SJSA1 (cell line): Measurements from ENCODE around the gene PEX5L. TPM values are rescaled to one million over a fixed set of nuclear protein-coding genes. Genes with fewer than 3 reads are reported as not detected.
A peak's percentile ranks its signal among the peaks of the same experiment; 100 is the strongest.

Experiments
- DNase-seq, 2 experiments: peaks; one replicate each; pipeline ENCODE4 v3.0.0-alpha.2; 2015 to 2020; ENCODE audit warnings: low spot score in 2 of 2, low read depth in 1 of 2
- H3K27ac ChIP-seq: fragments of 250-450 bp; sonication (Bioruptor Pico); 2 replicates; pipeline ENCODE4 v1.5.1; 2020; ENCODE audit warnings: mild to moderate bottlenecking, moderate library complexity
- H3K27me3 ChIP-seq: fragments of 250-450 bp; sonication (Bioruptor Pico); replicated peaks from 2 replicates; pipeline ENCODE4 v1.5.1; 2020; ENCODE audit warnings: mild to moderate bottlenecking, moderate library complexity
- H3K36me3 ChIP-seq: fragments of 250-450 bp; sonication (Bioruptor Pico); 2 replicates; pipeline ENCODE4 v1.5.1; 2020; ENCODE audit warnings: mild to moderate bottlenecking
- H3K4me1 ChIP-seq: fragments of 250-450 bp; sonication (Bioruptor Pico); replicated peaks from 2 replicates; pipeline ENCODE4 v1.6.1; 2021; ENCODE audit warnings: mild to moderate bottlenecking
- H3K4me3 ChIP-seq: fragments of 250-450 bp; sonication (Bioruptor Pico); 2 replicates; pipeline ENCODE4 v1.5.1; 2020; ENCODE audit warnings: mild to moderate bottlenecking
- H3K9me3 ChIP-seq: fragments of 250-450 bp; sonication (Bioruptor Pico); replicated peaks from 2 replicates; pipeline ENCODE4 v1.5.1; 2020; ENCODE audit warnings: mild to moderate bottlenecking
- total RNA-seq: library from RNA; depleted of rRNA; stranded (reverse); fragments of >200 nt; shearing (Covaris generic); gene quantifications from 2 replicates; pipeline ENCODE4 v1.2.3, GENCODE V29; 2014; rRNA removed

Gene PEX5L, protein sequence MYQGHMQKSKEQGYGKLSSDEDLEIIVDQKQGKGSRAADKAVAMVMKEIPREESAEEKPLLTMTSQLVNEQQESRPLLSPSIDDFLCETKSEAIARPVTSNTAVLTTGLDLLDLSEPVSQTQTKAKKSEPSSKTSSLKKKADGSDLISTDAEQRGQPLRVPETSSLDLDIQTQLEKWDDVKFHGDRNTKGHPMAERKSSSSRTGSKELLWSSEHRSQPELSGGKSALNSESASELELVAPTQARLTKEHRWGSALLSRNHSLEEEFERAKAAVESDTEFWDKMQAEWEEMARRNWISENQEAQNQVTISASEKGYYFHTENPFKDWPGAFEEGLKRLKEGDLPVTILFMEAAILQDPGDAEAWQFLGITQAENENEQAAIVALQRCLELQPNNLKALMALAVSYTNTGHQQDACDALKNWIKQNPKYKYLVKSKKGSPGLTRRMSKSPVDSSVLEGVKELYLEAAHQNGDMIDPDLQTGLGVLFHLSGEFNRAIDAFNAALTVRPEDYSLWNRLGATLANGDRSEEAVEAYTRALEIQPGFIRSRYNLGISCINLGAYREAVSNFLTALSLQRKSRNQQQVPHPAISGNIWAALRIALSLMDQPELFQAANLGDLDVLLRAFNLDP
- not detected in 2 replicates for total RNA-seq

DNA sequence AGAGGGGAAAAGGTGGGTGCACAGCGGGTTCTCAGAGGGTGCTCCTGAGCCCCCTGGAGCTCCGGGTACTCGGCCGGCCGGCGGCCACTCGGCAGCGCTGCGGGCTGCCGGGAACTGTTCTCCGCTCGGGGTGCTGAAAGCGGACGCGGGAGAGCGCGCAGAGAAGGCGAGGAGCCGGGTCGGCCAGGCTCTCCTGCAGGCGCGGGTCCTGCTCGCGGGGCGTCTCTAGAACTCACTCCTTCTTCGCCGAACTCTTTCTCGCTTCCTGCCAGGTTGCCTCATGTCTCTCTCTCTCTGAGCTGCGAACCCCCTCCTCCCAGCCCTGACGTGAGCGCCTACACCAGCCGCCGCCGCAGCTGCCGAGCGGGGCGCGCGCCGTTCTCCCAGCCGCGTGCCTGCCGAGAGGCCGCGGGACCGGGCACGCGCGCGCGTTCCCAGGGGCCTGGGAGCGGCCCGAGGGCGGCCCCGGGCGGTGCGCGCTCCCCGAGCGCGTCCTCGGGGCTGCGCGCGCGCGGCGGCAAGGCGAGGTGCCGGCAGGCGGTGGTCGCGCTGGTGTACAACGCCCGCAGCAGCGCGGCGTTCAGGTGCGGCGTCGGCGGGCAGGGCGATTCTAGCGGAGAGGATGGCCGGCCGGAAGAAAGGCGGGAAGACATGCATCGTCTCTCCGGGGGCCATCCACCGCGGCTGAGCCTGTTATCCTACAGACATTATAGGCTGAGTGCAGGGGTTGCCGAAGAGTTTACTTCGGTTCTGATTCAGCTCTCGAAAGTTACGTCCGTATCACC is at the start of gene PEX5L:
Gene PEX5L, minus strand, starts transcription at position 267 of the 785 bp plus-strand sequence. CDS start 338 bp downstream, outside the sequence.
- Histone ChIP-seq H3K27me3 (peaks cover 37% of the 10 kb centered on the region), H3K4me1 (peaks cover 6% of the 10 kb centered on the region; the same call in 1 of the 2 replicates), H3K27ac (no peak within 1 kb of the TSS), H3K4me3 (no peak within 1 kb of the TSS), H3K36me3 (no peaks in the 10 kb centered on the region), H3K9me3 (no peaks in the 10 kb centered on the region)
- peak; percentile 16 to 40 for DNase-seq

DNA sequence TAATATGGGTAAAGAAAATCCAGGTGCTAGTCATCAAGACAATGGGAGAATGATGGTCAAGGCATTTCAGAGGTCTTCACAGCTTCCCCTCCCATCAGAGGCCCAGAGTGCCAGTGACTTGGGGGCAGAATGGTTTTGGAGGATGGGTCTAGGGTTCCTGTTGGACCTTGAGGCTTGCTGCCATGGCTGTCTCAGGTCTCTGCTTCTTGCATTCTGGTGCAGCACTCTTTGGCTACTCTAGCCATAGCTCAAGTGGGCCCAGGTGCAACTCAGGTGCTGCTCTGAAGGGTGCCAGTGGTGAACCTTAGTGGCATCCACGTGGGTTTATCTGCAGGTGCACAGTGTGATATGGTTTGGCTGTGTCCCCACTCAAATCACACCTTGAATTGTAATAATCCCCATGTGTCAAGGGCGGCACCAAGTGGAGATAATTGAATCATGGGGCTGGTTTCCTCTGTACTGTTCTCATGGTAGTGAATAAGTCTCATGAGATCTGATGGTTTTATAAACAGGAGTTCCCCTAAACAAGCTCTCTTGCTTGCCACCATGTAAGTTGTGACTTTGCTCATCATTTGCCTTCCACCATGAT is 48.5 kb upstream of the PEX5L start:
- no peaks in the 10 kb centered on the region for H3K36me3 ChIP-seq
- H3K27ac ChIP-seq, result no peak overlapping the region
- H3K4me3 ChIP-seq, result no peak overlapping the region
- H3K27me3 ChIP-seq, result no peaks in the 10 kb centered on the region
- H3K4me1 ChIP-seq, result no peaks in the 10 kb centered on the region
- H3K9me3 ChIP-seq, result no peaks in the 10 kb centered on the region
- no peak for DNase-seq

DNA sequence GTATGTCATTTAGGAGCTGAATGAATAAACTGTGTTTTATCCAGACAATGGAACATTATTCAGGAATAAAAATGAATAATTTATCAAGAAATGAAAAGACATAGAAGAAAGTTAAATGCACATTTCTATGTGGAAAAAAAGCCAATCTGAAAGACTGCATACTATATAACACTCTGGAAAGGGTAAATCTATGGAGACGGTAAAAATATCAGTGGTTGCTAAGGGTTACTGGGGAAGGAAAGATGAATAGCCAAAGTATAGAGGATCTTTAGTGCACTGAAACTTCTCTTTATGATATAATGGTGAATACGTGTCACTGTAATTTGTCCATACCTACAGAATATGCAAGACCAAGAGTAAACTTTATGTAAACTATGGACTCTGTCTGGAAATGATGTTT is 46.0 kb upstream of the PEX5L start:
- Histone ChIP-seq H3K36me3 (no peaks in the 10 kb centered on the region), H3K9me3 (no peaks in the 10 kb centered on the region), H3K27ac (no peak overlapping the region), H3K27me3 (no peaks in the 10 kb centered on the region), H3K4me3 (no peak overlapping the region), H3K4me1 (no peaks in the 10 kb centered on the region)
- no peak for DNase-seq

DNA sequence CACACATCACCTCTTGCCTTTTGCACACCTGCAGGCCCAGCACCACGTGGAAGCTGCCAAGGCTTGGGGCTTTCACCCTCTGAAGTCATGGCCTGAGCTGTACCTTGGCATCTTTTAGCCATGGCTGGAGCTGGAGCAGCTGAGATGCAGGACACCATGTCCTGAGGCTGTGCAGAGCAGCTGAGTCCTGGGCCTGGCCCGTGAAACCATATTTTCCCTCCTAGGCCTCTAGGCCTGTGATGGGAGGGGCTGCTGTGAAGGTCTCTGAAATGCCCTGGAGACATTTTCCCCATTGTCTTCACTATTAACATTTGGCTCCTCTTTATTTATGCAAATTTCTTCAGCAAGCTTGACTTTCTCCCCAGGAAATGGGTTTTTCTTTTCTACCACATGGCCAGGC is 41.9 kb upstream of the PEX5L start:
- Histone ChIP-seq H3K27me3 (no peaks in the 10 kb centered on the region), H3K4me3 (no peak overlapping the region), H3K9me3 (no peaks in the 10 kb centered on the region), H3K27ac (no peak overlapping the region), H3K4me1 (no peaks in the 10 kb centered on the region), H3K36me3 (no peaks in the 10 kb centered on the region)
- DNase-seq, result no peak

DNA sequence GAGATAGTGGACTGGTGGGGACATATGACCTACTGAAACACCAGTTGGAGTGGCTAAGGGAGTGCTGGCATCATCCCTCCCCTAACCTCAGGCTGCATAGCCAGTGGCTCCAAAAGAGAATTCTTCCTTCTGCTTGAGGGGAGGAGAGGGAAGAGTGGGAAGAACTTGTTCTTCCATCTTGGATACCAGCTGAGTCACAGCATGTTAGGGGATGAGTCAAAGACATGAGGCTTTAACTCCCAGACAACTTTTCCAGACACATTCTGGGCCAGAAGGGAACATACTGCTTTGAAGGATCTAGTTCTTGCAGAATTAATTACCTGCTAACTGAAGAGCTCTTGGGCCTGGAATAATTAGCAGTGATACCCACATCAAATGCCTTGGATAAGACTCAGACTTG is 36.8 kb upstream of the PEX5L start:
- H3K4me3 ChIP-seq, result no peak overlapping the region
- no peaks in the 10 kb centered on the region for H3K4me1 ChIP-seq
- no peak overlapping the region for H3K27ac ChIP-seq
- DNase-seq, result no peak
- H3K27me3 ChIP-seq, result no peaks in the 10 kb centered on the region
- H3K9me3 ChIP-seq, result no peaks in the 10 kb centered on the region
- no peaks in the 10 kb centered on the region for H3K36me3 ChIP-seq

DNA sequence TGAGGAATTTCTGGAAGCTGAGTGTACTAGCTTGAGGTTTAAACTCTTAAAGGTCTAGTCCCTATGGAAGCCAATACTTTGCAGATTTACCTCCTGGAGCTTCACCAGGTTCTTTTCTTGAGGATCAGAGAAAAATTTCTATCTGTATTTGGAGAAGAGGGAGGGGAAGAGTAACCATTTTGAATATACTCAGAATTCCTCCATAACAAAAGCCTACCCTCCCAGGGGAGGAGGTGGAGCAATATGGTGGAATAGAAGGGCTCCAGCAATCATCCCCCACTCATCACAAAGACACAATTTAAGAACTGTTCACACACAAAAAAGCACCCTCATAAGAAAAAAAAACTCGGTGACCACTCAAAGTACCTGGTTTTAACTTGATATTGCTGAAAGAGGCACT is 36.0 kb upstream of the PEX5L start:
- Histone ChIP-seq H3K27ac (no peak overlapping the region), H3K4me1 (no peaks in the 10 kb centered on the region), H3K4me3 (no peak overlapping the region), H3K36me3 (no peaks in the 10 kb centered on the region), H3K27me3 (no peaks in the 10 kb centered on the region), H3K9me3 (no peaks in the 10 kb centered on the region)
- DNase-seq, result no peak

DNA sequence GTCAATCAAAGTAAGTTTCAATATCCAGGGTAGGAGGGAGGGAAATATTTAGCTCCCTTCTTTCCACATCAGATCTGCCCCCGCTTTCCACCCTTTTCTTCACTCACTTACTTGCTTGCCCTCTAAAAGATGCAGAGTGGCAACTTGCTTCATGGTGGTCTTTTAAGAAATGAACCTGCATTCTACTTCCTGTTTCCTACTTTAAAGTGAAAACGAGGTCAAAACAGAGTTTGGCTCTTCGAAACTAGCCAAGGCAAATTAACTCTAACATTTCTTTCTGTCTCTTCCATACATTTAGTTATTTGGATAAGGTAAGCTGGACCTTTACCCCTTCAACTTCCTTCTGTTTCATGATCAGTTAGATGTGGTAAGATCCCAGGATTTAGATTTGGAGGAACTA is 34.2 kb upstream of the PEX5L start:
- no peaks in the 10 kb centered on the region for H3K27me3 ChIP-seq
- no peaks in the 10 kb centered on the region for H3K9me3 ChIP-seq
- DNase-seq, result no peak

DNA sequence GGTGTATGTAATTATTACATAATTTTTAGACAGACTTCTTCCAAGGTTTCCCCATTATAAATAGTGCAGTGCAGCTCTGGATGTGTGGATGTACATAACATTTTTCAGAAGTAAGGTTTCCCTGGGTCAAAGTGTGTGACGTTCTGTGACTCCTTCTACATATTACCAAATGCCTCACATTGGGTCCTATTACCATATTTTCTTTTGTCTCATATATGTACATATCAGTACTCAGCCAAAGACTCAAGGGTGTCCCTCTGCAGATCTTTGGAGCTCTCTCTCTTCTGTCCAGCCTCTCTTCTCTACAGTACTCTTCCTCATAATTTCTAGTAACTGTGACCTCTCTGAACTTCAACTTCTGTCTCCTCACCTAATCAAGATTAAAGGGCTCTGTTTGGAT is 31.3 kb upstream of the PEX5L start:
- H3K36me3 ChIP-seq, result no peaks in the 10 kb centered on the region
- no peak for DNase-seq
- H3K9me3 ChIP-seq, result no peaks in the 10 kb centered on the region
- no peak overlapping the region for H3K4me3 ChIP-seq
- H3K27me3 ChIP-seq, result no peaks in the 10 kb centered on the region
- no peak overlapping the region for H3K27ac ChIP-seq
- H3K4me1 ChIP-seq, result no peaks in the 10 kb centered on the region

More for the DNA sequence above, 34.2 kb upstream of the PEX5L start:
- no peaks in the 10 kb centered on the region for H3K4me1 ChIP-seq
- no peak overlapping the region for H3K4me3 ChIP-seq
- no peak overlapping the region for H3K27ac ChIP-seq
- H3K36me3 ChIP-seq, result no peaks in the 10 kb centered on the region

DNA sequence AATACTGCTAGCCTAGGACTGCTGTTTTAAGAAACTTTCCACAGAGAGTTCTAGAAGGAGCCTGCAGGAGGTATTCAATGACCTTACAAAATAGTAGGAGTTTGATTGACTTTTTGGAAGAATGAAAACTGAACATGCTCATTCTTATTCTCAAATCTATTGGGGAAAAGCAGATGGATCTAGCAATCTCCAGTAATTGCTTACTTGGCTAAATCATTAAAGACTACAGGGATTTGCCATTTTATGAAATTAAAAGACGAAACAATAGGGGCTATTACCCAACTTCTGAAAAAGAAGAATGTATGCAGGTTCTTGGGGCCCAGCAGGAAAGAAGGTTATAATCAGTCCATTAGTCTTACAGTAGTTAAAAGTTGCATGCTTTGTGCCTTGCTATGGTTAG is 29.9 kb upstream of the PEX5L start:
- H3K9me3 ChIP-seq, result no peaks in the 10 kb centered on the region

DNA sequence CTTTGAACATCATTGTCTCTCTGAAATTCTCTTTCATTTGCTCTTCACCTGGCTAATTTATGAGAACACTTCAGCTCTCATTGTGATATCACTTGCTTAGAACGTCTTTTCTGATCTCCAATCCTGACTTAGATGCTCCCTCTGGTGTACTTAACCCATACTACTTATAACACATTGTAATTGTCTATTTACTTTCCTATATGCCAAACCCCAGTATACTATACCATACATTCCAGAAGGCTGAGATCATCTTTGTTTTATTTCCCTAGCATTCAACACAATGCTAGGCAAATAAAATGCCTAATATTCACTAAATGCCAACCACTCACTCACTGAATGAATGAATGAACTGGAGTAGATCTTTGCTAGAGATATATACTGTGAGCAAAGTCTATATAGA is 27.0 kb upstream of the PEX5L start:
- Histone ChIP-seq H3K27me3 (0 out of 2 replicates have a peak, but pooled peaks cover 2% of the 10 kb centered on the region), H3K9me3 (no peaks in the 10 kb centered on the region), H3K4me3 (no peak overlapping the region), H3K36me3 (no peaks in the 10 kb centered on the region), H3K27ac (no peak overlapping the region), H3K4me1 (no peaks in the 10 kb centered on the region)
- no peak for DNase-seq

More for the DNA sequence above, 29.9 kb upstream of the PEX5L start:
- H3K4me3 ChIP-seq, result no peak overlapping the region
- no peak overlapping the region for H3K27ac ChIP-seq
- H3K36me3 ChIP-seq, result no peaks in the 10 kb centered on the region
- H3K4me1 ChIP-seq, result no peaks in the 10 kb centered on the region
- no peaks in the 10 kb centered on the region for H3K27me3 ChIP-seq
- DNase-seq, result no peak

DNA sequence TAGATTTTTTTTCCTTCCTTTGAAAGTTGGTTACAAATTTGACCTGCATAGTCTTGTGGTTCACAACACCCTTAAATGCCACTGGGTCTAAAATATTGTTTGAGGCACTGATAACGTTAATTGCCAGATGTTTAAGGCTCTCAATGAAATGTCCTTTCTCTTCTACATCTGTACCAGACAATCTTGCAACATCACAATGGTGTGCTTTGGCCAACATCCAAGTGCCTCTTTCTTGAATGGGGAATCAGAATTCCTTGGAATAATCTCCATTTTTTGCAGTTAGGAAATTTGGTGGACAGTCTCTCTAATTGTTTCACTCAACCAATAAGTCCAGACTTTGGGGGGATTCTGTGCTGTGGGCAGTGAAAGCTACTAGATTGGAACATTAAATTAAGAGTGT is 26.0 kb upstream of the PEX5L start:
- no peak overlapping the region for H3K4me3 ChIP-seq
- H3K36me3 ChIP-seq, result no peaks in the 10 kb centered on the region
- 0 out of 2 replicates have a peak, but pooled peaks cover 4% of the 10 kb centered on the region for H3K27me3 ChIP-seq
- H3K27ac ChIP-seq, result no peak overlapping the region
- H3K4me1 ChIP-seq, result no peaks in the 10 kb centered on the region
- H3K9me3 ChIP-seq, result no peaks in the 10 kb centered on the region
- DNase-seq, result no peak

DNA sequence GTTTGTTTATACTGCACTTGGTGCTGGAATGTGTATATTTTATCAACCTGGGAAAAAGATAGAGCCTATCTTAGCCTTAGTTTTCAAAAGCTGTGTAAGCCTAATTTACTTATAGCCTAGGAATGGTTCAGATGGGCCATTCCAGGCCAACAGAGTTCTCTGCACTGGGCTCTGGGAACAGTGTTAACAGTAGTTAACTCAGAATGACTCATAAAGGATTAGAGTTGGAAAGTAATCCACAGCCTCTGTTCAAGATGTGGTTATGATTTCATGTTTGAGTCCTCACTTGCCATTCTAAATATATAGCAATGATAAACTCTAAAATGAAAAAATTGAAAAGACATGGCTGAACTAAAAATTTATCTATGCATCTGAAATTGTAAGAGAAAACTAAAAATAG is 22.6 kb upstream of the PEX5L start:
- Histone ChIP-seq H3K9me3 (no peaks in the 10 kb centered on the region), H3K27ac (no peak overlapping the region), H3K4me1 (no peaks in the 10 kb centered on the region), H3K4me3 (no peak overlapping the region), H3K36me3 (no peaks in the 10 kb centered on the region), H3K27me3 (0 out of 2 replicates have a peak, but pooled peaks cover 4% of the 10 kb centered on the region)
- no peak for DNase-seq

DNA sequence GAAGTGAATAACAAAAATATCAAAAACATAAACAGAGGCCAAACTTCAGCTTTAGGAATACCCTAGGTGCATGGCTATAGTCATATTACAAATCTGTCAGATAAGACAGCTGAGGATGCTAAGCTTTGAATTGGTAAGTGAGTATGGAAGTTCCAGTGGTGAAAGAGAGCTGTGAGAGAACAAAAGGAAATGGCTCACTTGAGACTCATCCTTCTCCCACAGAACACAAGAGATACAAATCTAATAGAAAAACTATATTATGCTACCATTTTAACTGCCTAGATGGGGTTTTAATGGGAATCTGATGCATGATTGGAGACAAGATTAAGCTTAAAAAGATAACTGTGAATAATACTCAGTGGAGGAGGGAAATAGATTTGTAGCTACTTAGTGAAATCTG is 21.5 kb upstream of the PEX5L start:
- DNase-seq, result no peak
- Histone ChIP-seq H3K4me3 (no peak overlapping the region), H3K4me1 (no peaks in the 10 kb centered on the region), H3K9me3 (no peaks in the 10 kb centered on the region), H3K27me3 (0 out of 2 replicates have a peak, but pooled peaks cover 4% of the 10 kb centered on the region), H3K27ac (no peak overlapping the region), H3K36me3 (no peaks in the 10 kb centered on the region)
